ENCODE measurements around the gene GPR146.
A peak's percentile ranks its signal among the peaks of the same experiment; 100 is the strongest.

GPR146 gene

DNA sequence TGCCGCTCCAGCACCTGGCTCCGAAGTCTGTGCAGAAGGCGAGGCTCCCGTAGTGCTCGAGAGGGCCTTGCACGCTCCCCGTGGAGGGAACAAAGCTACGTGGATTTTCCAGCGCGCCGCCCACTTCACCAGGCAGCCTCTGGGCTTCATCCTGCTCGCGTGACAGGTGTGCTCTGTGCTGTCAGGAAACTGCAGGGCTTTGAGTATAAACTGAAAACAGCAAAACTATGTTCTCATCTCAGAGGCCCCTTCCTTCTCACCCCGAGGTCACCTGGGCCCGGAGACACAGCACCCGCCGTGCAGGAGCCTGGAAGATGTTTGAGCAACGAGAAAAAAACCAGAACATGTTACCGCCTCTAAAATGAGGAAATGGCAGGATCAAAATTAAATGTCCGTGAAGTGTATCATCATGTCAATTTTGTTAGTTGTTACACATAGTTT, 17.6 kb upstream of the GPR146 start:
- no CpG with 5 or more reads among the region's 20 CpGs for WGBS (ENCODE audit: extremely low coverage, insufficient coverage, low lambda C conversion rate)
- no peak overlapping the region for H3K9ac ChIP-seq (ENCODE audit: low read length)
- no peaks in the 10 kb centered on the region for H3K4me1 ChIP-seq (ENCODE audit: control insufficient read depth, low read depth, low read length)
- no peaks in the 10 kb centered on the region for H3K27me3 ChIP-seq (ENCODE audit: insufficient read depth, low read length, poor library complexity)
- no peaks in the 10 kb centered on the region for H3K36me3 ChIP-seq (ENCODE audit: control insufficient read depth, insufficient read depth, low read length)
- H2AK5ac ChIP-seq (ENCODE audit: low read length), result no peak overlapping the region
- no peak overlapping the region for H4K8ac ChIP-seq (ENCODE audit: low read depth, low read length)
- no peak overlapping the region for H2BK5ac ChIP-seq (ENCODE audit: low read length)
- no peak overlapping the region for H3K4me3 ChIP-seq (ENCODE audit: low read length)
- H3K4ac ChIP-seq (ENCODE audit: low read depth, low read length), result no peak overlapping the region
- H3K4me2 ChIP-seq (ENCODE audit: low read length), result no peak overlapping the region
- H4K5ac ChIP-seq (ENCODE audit: low read length), result no peak overlapping the region
- DNase-seq, result no peak
- H3K27ac ChIP-seq (ENCODE audit: low read depth, low read length), result no peak overlapping the region
- no peak overlapping the region for H3K18ac ChIP-seq (ENCODE audit: low read length)
- H3K23ac ChIP-seq (ENCODE audit: low read length), result no peak overlapping the region
- H2BK120ac ChIP-seq (ENCODE audit: low read depth, low read length), result no peak overlapping the region
- no peak overlapping the region for H3K56ac ChIP-seq (ENCODE audit: low read length)
- no peaks in the 10 kb centered on the region for H3K79me1 ChIP-seq (ENCODE audit: low read length)
- H2BK15ac ChIP-seq (replicated peaks; ENCODE audit: low read depth), result no peak overlapping the region
- H3K79me2 ChIP-seq (ENCODE audit: control insufficient read depth, insufficient read depth, low read length), result no peaks in the 10 kb centered on the region

DNA sequence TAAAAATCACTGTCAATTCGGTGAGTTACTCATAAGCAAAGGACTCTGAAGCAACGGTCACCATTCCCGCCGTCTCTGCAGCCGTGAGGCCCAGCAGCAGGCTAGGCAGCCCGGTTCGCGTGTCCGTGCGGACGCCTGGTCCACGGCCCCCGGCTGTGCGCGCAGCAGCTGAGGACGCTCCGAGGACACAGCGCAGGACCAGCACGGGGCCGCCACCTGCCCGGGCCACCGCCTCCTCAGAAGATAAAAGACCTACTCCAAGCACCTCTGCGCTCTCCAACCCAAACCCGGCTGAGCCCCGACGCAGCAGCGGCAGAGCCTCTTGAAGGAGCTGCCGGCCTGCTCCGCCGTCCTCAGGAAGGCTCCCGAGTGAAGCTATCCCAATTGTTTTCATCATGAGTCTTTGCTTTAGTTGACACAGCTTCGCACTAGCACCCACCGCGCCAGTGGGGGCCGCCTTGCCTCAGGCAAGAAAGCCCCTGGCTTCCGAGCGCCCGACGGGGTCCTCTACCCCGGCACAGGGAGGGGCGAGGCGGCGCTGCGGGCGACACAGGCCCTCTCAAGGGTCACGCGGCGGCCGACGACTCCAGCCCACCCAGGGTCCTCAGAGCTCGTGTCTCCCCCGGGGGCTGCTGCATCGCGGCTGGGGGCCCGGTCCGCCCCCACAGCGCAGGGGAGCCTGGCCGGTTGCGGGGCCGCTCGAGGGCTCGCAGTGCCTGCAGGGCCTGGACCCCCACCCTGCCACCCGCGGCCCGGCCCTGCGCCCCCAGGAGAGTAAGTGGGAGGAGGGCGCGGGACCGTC, 16.9 kb upstream of the GPR146 start:
- H3K9ac ChIP-seq (ENCODE audit: low read length), result peak overlapping the region; percentile 74
- H3K18ac ChIP-seq (ENCODE audit: low read length), result peak overlapping the region; percentile 62
- H3K36me3 ChIP-seq (ENCODE audit: control insufficient read depth, insufficient read depth, low read length), result no peaks in the 10 kb centered on the region
- DNase-seq, result peak; percentile 51
- peak overlapping the region; percentile 23 for H3K4ac ChIP-seq (ENCODE audit: low read depth, low read length)
- H3K56ac ChIP-seq (ENCODE audit: low read length), result peak overlapping the region; percentile 84
- no peak overlapping the region for H3K27ac ChIP-seq (ENCODE audit: low read depth, low read length)
- no peaks in the 10 kb centered on the region for H3K27me3 ChIP-seq (ENCODE audit: insufficient read depth, low read length, poor library complexity)
- peak overlapping the region; percentile 24 for H3K23ac ChIP-seq (ENCODE audit: low read length)
- no peaks in the 10 kb centered on the region for H3K79me1 ChIP-seq (ENCODE audit: low read length)
- H2BK5ac ChIP-seq (ENCODE audit: low read length), result no peak overlapping the region
- no peak overlapping the region for H2AK5ac ChIP-seq (ENCODE audit: low read length)
- no peak overlapping the region for H4K8ac ChIP-seq (ENCODE audit: low read depth, low read length)
- no peak overlapping the region for H2BK15ac ChIP-seq (replicated peaks; ENCODE audit: low read depth)
- no peaks in the 10 kb centered on the region for H3K4me1 ChIP-seq (ENCODE audit: control insufficient read depth, low read depth, low read length)
- H2BK120ac ChIP-seq (ENCODE audit: low read depth, low read length), result no peak overlapping the region
- peak overlapping the region; percentile 50 for H3K4me2 ChIP-seq (ENCODE audit: low read length)
- peak overlapping the region; percentile 40 for H3K4me3 ChIP-seq (ENCODE audit: low read length)
- no CpG with 5 or more reads among the region's 69 CpGs for WGBS (ENCODE audit: extremely low coverage, insufficient coverage, low lambda C conversion rate)
- no peak overlapping the region for H4K5ac ChIP-seq (ENCODE audit: low read length)
- H3K79me2 ChIP-seq (ENCODE audit: control insufficient read depth, insufficient read depth, low read length), result no peaks in the 10 kb centered on the region

DNA sequence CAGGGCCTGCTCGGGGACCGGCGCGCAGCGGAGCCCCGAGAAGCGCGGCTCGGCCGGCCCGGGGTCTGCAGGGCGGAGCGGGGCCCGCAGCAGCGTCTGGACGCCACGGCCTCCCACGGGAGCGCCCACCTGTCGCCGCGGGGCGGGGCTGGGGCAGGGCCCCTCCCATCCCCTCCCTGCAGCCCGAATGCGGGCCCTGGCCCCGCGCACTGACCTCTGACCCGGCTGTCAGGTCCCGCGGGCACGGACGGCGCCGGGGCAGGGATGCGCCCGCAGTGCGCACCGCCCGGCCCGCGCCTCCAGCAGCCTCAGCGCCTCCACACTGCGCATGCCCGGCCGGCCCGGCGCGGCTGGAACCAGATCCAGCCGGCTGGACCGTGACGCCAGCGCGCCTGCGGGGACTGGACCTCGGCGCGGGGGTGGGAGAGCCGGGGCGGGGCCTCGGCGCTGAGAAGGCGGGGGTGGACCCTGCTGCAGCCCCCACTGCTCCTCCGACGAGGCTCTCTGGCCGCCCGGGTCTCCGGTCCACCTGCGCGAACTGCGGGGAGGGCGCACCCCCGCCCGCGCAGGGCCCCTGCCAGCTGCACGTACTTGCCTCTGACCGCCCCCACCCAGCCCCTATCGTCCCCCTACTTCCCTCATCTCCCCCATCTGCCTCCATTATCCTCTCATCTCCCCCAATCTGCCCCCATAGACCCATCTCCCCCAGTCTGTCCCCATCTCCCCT, 16.1 kb upstream of the GPR146 start:
- Histone ChIP-seq H2AK5ac (ENCODE audit: low read length) (no peak overlapping the region), H3K79me1 (ENCODE audit: low read length) (no peaks in the 10 kb centered on the region), H3K4ac (ENCODE audit: low read depth, low read length) (peak overlapping the region; percentile 23), H3K23ac (ENCODE audit: low read length) (peak overlapping the region; percentile 24), H4K5ac (ENCODE audit: low read length) (no peak overlapping the region), H3K79me2 (ENCODE audit: control insufficient read depth, insufficient read depth, low read length) (no peaks in the 10 kb centered on the region), H3K27me3 (ENCODE audit: insufficient read depth, low read length, poor library complexity) (no peaks in the 10 kb centered on the region), H2BK120ac (ENCODE audit: low read depth, low read length) (no peak overlapping the region), H3K56ac (ENCODE audit: low read length) (peak overlapping the region; percentile 84), H3K4me2 (ENCODE audit: low read length) (peak overlapping the region; percentile 50), H3K4me1 (ENCODE audit: control insufficient read depth, low read depth, low read length) (no peaks in the 10 kb centered on the region), H3K36me3 (ENCODE audit: control insufficient read depth, insufficient read depth, low read length) (no peaks in the 10 kb centered on the region), H2BK15ac (replicated peaks; ENCODE audit: low read depth) (no peak overlapping the region), H3K27ac (ENCODE audit: low read depth, low read length) (no peak overlapping the region), H3K4me3 (ENCODE audit: low read length) (peak overlapping the region; percentile 40), H3K9ac (ENCODE audit: low read length) (peak overlapping the region; percentile 74), H4K8ac (ENCODE audit: low read depth, low read length) (no peak overlapping the region), H3K18ac (ENCODE audit: low read length) (peak overlapping the region; percentile 62), H2BK5ac (ENCODE audit: low read length) (no peak overlapping the region)
- peak; percentile 85 for DNase-seq
- WGBS (ENCODE audit: extremely low coverage, insufficient coverage, low lambda C conversion rate), result no CpG with 5 or more reads among the region's 77 CpGs

DNA sequence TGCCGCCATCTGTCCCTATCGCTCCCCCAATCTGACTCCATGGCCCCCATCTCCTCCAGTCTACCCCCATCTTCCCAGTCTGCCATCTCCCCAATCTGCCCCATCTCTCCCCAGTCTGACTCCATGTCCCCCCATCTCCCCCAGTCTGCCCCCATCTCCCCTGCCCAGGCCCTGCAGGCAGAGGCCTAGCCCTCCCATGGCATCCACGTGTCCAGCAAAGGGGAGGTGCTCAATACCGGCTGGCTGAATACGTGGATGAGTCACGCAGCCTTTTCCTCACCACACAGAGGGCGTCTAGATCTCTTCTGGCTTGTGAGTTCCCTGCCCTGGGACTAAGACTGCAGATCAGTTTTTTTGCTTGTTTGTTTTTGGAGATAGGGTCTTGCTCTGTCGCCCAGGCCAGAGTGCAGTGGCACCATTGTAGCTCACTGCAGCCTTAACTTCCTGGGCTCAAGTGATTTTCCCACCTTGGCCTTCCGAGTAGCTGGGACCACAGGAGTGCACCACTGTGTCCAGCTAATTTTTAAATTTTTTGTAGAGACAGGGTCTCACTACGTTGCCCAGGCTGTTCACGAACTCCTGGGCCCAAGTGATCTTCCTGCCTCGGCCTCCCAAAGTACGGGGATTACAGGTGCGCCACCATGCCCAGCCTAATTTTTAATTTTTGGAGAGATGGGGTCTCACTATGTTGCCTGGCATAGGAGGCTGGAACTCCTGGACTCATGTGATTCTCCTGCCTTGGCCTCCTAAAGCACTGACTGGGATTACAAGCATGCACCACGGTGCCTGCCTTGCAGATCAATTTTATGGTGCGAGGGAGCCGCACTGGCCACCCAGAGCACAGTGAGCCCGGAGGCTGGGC, 15.3 kb upstream of the GPR146 start:
- Histone ChIP-seq H4K5ac (ENCODE audit: low read length) (no peak overlapping the region), H2BK120ac (ENCODE audit: low read depth, low read length) (no peak overlapping the region), H3K4ac (ENCODE audit: low read depth, low read length) (no peak overlapping the region), H2BK15ac (replicated peaks; ENCODE audit: low read depth) (no peak overlapping the region), H3K36me3 (ENCODE audit: control insufficient read depth, insufficient read depth, low read length) (no peaks in the 10 kb centered on the region), H3K27me3 (ENCODE audit: insufficient read depth, low read length, poor library complexity) (no peaks in the 10 kb centered on the region), H3K4me2 (ENCODE audit: low read length) (no peak overlapping the region), H4K8ac (ENCODE audit: low read depth, low read length) (no peak overlapping the region), H2AK5ac (ENCODE audit: low read length) (no peak overlapping the region), H3K4me3 (ENCODE audit: low read length) (no peak overlapping the region), H3K9ac (ENCODE audit: low read length) (peak overlapping the region; percentile 60), H3K27ac (ENCODE audit: low read depth, low read length) (no peak overlapping the region), H3K23ac (ENCODE audit: low read length) (no peak overlapping the region), H3K4me1 (ENCODE audit: control insufficient read depth, low read depth, low read length) (no peaks in the 10 kb centered on the region), H3K18ac (ENCODE audit: low read length) (peak overlapping the region; percentile 23), H2BK5ac (ENCODE audit: low read length) (no peak overlapping the region), H3K79me2 (ENCODE audit: control insufficient read depth, insufficient read depth, low read length) (no peaks in the 10 kb centered on the region), H3K56ac (ENCODE audit: low read length) (peak overlapping the region; percentile 82), H3K79me1 (ENCODE audit: low read length) (no peaks in the 10 kb centered on the region)
- WGBS (ENCODE audit: extremely low coverage, insufficient coverage, low lambda C conversion rate), result no CpG with 5 or more reads among the region's 18 CpGs
- DNase-seq, result peak; percentile 92

DNA sequence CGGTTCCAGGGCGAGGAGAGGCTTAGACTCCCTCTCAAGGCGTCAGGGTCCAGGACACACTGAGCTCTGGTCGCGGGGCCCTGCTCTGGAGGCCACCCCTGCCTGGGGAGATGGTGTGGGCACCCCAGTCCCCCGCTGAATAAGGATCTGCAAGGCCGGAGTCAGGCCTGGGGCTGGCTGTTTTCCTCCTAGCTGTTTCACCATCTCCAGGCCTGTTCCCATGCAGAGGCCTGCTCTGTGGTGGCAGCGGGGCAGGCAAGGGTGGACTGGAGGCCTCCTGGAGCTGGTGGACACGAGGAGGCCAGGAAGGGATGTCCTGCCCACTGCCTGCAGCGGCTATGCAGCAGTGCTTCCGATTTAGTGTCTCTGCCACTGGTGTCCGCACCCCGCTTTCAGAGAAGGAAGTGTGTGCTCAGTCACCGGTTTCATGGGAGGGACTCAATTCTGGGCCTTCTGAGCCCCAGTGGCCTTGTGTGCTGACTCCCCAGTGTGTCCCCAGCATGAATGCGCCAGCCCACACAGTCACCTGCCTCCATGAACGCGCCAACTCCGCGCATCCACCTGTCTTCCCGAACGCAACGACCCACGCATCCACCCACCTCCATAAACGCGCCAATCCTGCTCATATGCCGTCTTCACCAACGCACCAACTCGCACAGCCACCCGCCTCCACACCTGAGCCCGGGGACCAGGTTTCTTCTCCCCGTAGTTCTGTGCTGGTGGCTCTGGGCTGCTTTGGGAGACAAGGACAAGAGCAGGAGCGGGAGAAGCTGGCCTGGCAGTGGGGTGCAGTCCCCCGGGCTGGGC, 14.5 kb upstream of the GPR146 start:
- Histone ChIP-seq H3K27me3 (ENCODE audit: insufficient read depth, low read length, poor library complexity) (no peaks in the 10 kb centered on the region), H3K4me3 (ENCODE audit: low read length) (no peak overlapping the region), H3K36me3 (ENCODE audit: control insufficient read depth, insufficient read depth, low read length) (no peaks in the 10 kb centered on the region), H3K79me2 (ENCODE audit: control insufficient read depth, insufficient read depth, low read length) (no peaks in the 10 kb centered on the region), H3K79me1 (ENCODE audit: low read length) (no peaks in the 10 kb centered on the region), H3K27ac (ENCODE audit: low read depth, low read length) (no peak overlapping the region), H4K8ac (ENCODE audit: low read depth, low read length) (no peak overlapping the region), H3K9ac (ENCODE audit: low read length) (no peak overlapping the region), H3K4me2 (ENCODE audit: low read length) (no peak overlapping the region), H3K4ac (ENCODE audit: low read depth, low read length) (no peak overlapping the region), H2BK15ac (replicated peaks; ENCODE audit: low read depth) (no peak overlapping the region), H2BK5ac (ENCODE audit: low read length) (no peak overlapping the region), H2BK120ac (ENCODE audit: low read depth, low read length) (no peak overlapping the region), H4K5ac (ENCODE audit: low read length) (no peak overlapping the region), H3K23ac (ENCODE audit: low read length) (no peak overlapping the region), H3K56ac (ENCODE audit: low read length) (no peak overlapping the region), H3K18ac (ENCODE audit: low read length) (no peak overlapping the region), H2AK5ac (ENCODE audit: low read length) (no peak overlapping the region), H3K4me1 (ENCODE audit: control insufficient read depth, low read depth, low read length) (no peaks in the 10 kb centered on the region)
- DNase-seq, result no peak
- no CpG with 5 or more reads among the region's 33 CpGs for WGBS (ENCODE audit: extremely low coverage, insufficient coverage, low lambda C conversion rate)
